NCI-H82 treated with DMSO at 0.1 percent for 48 hours (cell line): ENCODE measurements around the gene CFAP119.

Experiments
- DNase-seq: peaks from one replicate; lab custom pipeline; 2025; ENCODE audit not compliant: unreplicated experiment; lab: John Stamatoyannopoulos, UW

The CFAP119 gene

GRCh38 chr16:30715750-30716445 is 46.0 kb downstream of the CFAP119 start:
- DNase-seq = no peak

- DNase-seq = no peak
Measured at GRCh38 chr16:30711712-30712111, 50.1 kb downstream of the CFAP119 start.

- DNase-seq = no peak
Measured at GRCh38 chr16:30710971-30711370, 50.9 kb downstream of the CFAP119 start.
